Measurements from ENCODE around the gene PCDH20.
"Not testable (repeated sequence)": the region's sequence is repeated elsewhere in the genome, so short reads cannot be mapped to it uniquely, and the experiment has no call there.

Gene PCDH20

DNA sequence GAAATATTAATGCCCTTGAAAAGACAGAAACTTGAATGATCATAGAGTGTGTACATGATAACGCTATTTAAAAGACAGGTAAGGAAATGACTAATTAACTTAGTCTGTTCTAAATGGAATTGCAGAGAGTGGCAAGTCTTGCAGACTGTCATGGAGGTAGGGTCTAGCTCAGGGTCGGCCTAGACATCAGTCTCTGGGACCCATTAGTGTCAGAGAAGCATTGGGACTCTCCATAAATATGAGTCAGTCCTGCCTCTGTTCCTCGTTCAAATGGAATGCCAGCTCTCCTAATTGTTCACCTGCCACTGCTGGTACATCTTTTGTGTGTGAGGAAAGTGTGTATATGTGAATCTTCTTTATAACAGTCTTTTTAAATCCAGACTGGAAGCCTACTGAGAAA is 28.0 kb downstream of the PCDH20 start:
- Histone ChIP-seq H3F3A (ENCODE audit: insufficient read depth) (no peaks in the 10 kb centered on the region), H3K27me3 (ENCODE audit: low read length) (no peaks in the 10 kb centered on the region), H3K9me2 (replicated peaks; ENCODE audit: insufficient read depth, low read length) (no peaks in the 10 kb centered on the region), H3K4me2 (ENCODE audit: low read depth, low read length, poor library complexity, severe bottlenecking) (no peak overlapping the region), H3K79me2 (ENCODE audit: insufficient read depth, low read length) (no peaks in the 10 kb centered on the region), H3K27ac (ENCODE audit: low read depth, low read length) (no peak overlapping the region), H4K20me1 (ENCODE audit: low read depth, low read length) (no peaks in the 10 kb centered on the region), H3K9me3 (ENCODE audit: insufficient read depth, low read length) (no peaks in the 10 kb centered on the region), H3K36me3 (ENCODE audit: low read length) (no peaks in the 10 kb centered on the region), H2AFZ (ENCODE audit: low read depth, low read length, severe bottlenecking) (peak overlapping the region; percentile 29), H3K9ac (ENCODE audit: low read length) (no peak overlapping the region), H3K4me3 (ENCODE audit: insufficient read depth, low read length, poor library complexity, severe bottlenecking) (no peak overlapping the region)
- TF ChIP-seq, protein P1, sequence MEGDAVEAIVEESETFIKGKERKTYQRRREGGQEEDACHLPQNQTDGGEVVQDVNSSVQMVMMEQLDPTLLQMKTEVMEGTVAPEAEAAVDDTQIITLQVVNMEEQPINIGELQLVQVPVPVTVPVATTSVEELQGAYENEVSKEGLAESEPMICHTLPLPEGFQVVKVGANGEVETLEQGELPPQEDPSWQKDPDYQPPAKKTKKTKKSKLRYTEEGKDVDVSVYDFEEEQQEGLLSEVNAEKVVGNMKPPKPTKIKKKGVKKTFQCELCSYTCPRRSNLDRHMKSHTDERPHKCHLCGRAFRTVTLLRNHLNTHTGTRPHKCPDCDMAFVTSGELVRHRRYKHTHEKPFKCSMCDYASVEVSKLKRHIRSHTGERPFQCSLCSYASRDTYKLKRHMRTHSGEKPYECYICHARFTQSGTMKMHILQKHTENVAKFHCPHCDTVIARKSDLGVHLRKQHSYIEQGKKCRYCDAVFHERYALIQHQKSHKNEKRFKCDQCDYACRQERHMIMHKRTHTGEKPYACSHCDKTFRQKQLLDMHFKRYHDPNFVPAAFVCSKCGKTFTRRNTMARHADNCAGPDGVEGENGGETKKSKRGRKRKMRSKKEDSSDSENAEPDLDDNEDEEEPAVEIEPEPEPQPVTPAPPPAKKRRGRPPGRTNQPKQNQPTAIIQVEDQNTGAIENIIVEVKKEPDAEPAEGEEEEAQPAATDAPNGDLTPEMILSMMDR (IDR thresholded peaks at IDR 0.05; ENCODE audit: insufficient read depth, low read length, poor library complexity, severe bottlenecking), result no peak
- no peak for TF ChIP-seq EZH2phosphoT487 (conservative IDR thresholded peaks at IDR 0.05; ENCODE audit: low read length)

DNA sequence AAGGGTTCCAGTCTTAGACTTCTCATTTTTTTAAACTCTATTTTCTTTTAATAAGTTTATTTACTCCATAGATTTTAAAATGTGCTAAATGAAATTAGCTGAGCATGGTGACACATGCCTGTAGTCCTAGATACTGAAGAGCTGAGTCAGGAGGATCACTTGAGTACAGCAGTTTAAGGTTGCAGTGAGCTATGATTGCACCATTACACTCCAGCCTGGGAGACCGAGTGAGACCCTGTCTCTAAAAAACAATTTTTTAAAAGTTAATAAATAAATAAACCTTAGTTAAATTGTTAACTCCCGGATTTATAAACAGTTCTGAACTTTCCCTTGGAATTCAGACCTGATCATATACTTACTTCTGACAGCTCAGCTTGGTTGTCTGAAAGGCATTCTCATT is 32.5 kb downstream of the PCDH20 start:
- no peaks in the 10 kb centered on the region for H3K27me3 ChIP-seq (ENCODE audit: low read length)
- no peak overlapping the region for H3K27ac ChIP-seq (ENCODE audit: low read depth, low read length)
- no peak overlapping the region for H3K4me3 ChIP-seq (ENCODE audit: insufficient read depth, low read length, poor library complexity, severe bottlenecking)
- no peak overlapping the region for H3K9ac ChIP-seq (ENCODE audit: low read length)
- no peaks in the 10 kb centered on the region for H3K9me2 ChIP-seq (replicated peaks; ENCODE audit: insufficient read depth, low read length)
- H3K36me3 ChIP-seq (ENCODE audit: low read length), result no peaks in the 10 kb centered on the region; the same call in 1 of the 2 replicates
- H3F3A ChIP-seq (ENCODE audit: insufficient read depth), result no peaks in the 10 kb centered on the region
- no peak overlapping the region for H2AFZ ChIP-seq (ENCODE audit: low read depth, low read length, severe bottlenecking)
- no peak for TF ChIP-seq EZH2phosphoT487 (conservative IDR thresholded peaks at IDR 0.05; ENCODE audit: low read length)
- TF ChIP-seq, protein P1 (IDR thresholded peaks at IDR 0.05; ENCODE audit: insufficient read depth, low read length, poor library complexity, severe bottlenecking), result no peak
- H3K9me3 ChIP-seq (ENCODE audit: insufficient read depth, low read length), result no peaks in the 10 kb centered on the region
- no peaks in the 10 kb centered on the region for H3K79me2 ChIP-seq (ENCODE audit: insufficient read depth, low read length)
- no peak overlapping the region for H3K4me2 ChIP-seq (ENCODE audit: low read depth, low read length, poor library complexity, severe bottlenecking)
- H4K20me1 ChIP-seq (ENCODE audit: low read depth, low read length), result no peaks in the 10 kb centered on the region

DNA sequence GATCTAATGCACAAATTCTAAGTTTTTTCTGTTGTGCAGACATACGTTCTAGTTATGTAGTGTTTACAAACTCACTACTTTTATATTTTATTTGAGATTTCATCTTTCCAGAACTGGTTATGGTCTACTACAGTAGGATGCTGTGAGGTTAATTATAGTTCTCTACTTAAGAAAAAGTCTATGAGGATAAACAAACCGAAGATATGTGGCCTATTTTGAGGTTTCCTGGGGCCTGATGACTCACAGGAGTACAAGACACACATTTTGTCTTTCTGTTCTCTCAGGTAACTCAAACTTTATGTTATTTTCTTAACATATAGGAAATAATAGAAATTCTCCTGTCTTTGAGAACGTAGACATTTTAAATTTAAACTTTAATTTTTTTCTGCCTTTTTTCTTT is 45.1 kb downstream of the PCDH20 start:
- H3K4me2 ChIP-seq (ENCODE audit: low read depth, low read length, poor library complexity, severe bottlenecking), result peak overlapping the region; percentile 13
- no peaks in the 10 kb centered on the region for H3K36me3 ChIP-seq (ENCODE audit: low read length)
- H3K79me2 ChIP-seq (ENCODE audit: insufficient read depth, low read length), result no peaks in the 10 kb centered on the region
- H3K27ac ChIP-seq (ENCODE audit: low read depth, low read length), result no peak overlapping the region
- H3K9ac ChIP-seq (ENCODE audit: low read length), result no peak overlapping the region
- no peak overlapping the region for H3K4me3 ChIP-seq (ENCODE audit: insufficient read depth, low read length, poor library complexity, severe bottlenecking)
- no peaks in the 10 kb centered on the region for H3K9me3 ChIP-seq (ENCODE audit: insufficient read depth, low read length)
- TF ChIP-seq, protein P1 (IDR thresholded peaks at IDR 0.05; ENCODE audit: insufficient read depth, low read length, poor library complexity, severe bottlenecking), result no peak
- no peak for TF ChIP-seq EZH2phosphoT487 (conservative IDR thresholded peaks at IDR 0.05; ENCODE audit: low read length)
- H3F3A ChIP-seq (ENCODE audit: insufficient read depth), result no peaks in the 10 kb centered on the region
- H3K27me3 ChIP-seq (ENCODE audit: low read length), result no peaks in the 10 kb centered on the region
- H3K9me2 ChIP-seq (replicated peaks; ENCODE audit: insufficient read depth, low read length), result no peaks in the 10 kb centered on the region
- H2AFZ ChIP-seq (ENCODE audit: low read depth, low read length, severe bottlenecking), result peak overlapping the region; percentile 69
- H4K20me1 ChIP-seq (ENCODE audit: low read depth, low read length), result no peaks in the 10 kb centered on the region

DNA sequence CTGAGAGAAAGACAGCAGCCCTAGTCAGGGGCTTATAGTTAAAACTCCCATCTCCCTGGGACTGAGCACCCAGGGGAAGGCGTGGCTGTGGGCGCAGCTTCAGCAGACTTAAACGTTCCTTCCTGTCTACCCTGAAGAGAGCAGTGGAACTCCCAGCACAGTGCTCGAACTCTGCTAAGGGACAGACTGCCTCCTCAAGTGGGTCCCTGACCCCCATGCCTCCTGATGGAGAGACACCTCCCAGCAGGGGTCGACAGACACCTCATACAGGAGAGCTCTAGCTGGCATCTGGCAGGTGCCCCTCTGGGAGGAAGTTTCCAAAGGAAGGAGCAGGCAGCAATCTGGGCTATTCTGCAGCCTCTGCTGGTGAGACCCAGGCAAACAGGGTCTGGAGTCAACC is 51.0 kb downstream of the PCDH20 start:
- not testable (repeated sequence) for H3K9me2 ChIP-seq (replicated peaks; ENCODE audit: insufficient read depth, low read length); H3K36me3 ChIP-seq (ENCODE audit: low read length); H3K27ac ChIP-seq (ENCODE audit: low read depth, low read length); H3F3A ChIP-seq (ENCODE audit: insufficient read depth); H3K27me3 ChIP-seq (ENCODE audit: low read length); H2AFZ ChIP-seq (ENCODE audit: low read depth, low read length, severe bottlenecking); H3K9me3 ChIP-seq (ENCODE audit: insufficient read depth, low read length); H3K79me2 ChIP-seq (ENCODE audit: insufficient read depth, low read length); H3K9ac ChIP-seq (ENCODE audit: low read length); H3K4me3 ChIP-seq (ENCODE audit: insufficient read depth, low read length, poor library complexity, severe bottlenecking); H3K4me2 ChIP-seq (ENCODE audit: low read depth, low read length, poor library complexity, severe bottlenecking); H4K20me1 ChIP-seq (ENCODE audit: low read depth, low read length)
